ENCODE measurements around the gene OVOL1. TPM values are rescaled to one million over a fixed set of nuclear protein-coding genes. Genes with fewer than 3 reads are reported as not detected.

OVOL1 gene
- total and polyA plus RNA-seq, 10 donors, result 0.03 to 0.47 (median 0.10) TPM; not detected in 6

DNA sequence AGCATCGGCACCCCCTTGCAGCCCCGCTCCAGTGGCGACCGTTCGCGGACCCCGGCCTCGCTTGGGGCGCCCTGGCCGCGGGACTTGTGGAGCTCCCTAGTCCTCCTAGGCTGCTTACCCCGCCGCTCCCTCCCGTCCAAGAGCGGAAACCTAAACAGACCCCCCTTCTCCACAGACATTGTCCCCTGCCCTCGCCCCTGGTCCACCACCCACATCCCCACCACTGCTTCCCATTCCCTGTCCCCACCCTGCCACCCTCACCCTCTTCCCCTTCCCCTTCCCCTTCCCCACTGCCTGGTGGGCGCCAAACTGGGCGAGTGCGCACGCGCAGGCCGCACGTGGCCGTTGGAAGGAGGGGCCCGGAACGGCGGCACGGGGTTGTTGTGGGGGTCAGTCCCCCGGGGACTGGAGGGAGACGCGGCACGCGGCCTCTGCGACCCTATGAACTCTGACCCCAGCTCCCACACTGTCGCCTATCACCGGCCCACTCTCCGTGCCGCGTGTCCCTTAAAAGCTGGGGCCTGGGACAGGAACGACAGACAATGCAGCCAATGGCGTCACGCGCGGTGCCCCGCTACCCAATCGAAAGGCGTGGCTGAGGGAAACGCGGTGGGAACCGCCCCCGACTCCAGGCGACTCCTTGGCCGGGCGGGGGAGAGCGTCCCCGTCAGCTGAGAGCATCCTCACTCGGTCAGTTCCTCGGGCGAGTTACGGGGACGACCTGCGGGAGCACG is 46.6 kb downstream of the OVOL1 start, which contains the start of gene SNX32:
Gene SNX32, plus strand, starts transcription at position 667 of the 734 bp plus-strand sequence. CDS start 103 bp downstream, outside the sequence.
- Histone ChIP-seq H3K27me3 (replicated peaks in 1 of 7) (peaks cover 0 to 8% (median 0%) of the 10 kb centered on the region in 7 donors), H3K4me3 (peak within 1 kb of the TSS; percentile 49 to 88 (median 60)), H3K36me3 (no peaks in the 10 kb centered on the region), H3K27ac (peak within 1 kb of the TSS; percentile 62 to 89 (median 76)), H3K4me1 (peaks cover 4 to 24% (median 16%) of the 10 kb centered on the region in 6 donors), H3K9me3 (no peaks in the 10 kb centered on the region)
- WGBS, 5 donors, result 0 to 1% (median 1%) methylated on average over 44 to 63 of the region's 63 CpGs
- intact Hi-C loops (cut with DNase I; ENCODE audit: low total_unique reads), result no loop called here
- TF ChIP-seq POLR2AphosphoS5 (IDR thresholded peaks at IDR 0.05), result peak; percentile 65 to 80 (median 75)
- TF ChIP-seq, protein P1, sequence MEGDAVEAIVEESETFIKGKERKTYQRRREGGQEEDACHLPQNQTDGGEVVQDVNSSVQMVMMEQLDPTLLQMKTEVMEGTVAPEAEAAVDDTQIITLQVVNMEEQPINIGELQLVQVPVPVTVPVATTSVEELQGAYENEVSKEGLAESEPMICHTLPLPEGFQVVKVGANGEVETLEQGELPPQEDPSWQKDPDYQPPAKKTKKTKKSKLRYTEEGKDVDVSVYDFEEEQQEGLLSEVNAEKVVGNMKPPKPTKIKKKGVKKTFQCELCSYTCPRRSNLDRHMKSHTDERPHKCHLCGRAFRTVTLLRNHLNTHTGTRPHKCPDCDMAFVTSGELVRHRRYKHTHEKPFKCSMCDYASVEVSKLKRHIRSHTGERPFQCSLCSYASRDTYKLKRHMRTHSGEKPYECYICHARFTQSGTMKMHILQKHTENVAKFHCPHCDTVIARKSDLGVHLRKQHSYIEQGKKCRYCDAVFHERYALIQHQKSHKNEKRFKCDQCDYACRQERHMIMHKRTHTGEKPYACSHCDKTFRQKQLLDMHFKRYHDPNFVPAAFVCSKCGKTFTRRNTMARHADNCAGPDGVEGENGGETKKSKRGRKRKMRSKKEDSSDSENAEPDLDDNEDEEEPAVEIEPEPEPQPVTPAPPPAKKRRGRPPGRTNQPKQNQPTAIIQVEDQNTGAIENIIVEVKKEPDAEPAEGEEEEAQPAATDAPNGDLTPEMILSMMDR (IDR thresholded peaks at IDR 0.05 in 8 of 11, conservative IDR thresholded peaks at IDR 0.05 in 3 of 11), result peak in 3 of 11 experiments; percentile 8 to 17 (median 9)
- TF ChIP-seq POLR2A (IDR thresholded peaks at IDR 0.05), result no peak
- DNase-seq, result peak; percentile 96

DNA sequence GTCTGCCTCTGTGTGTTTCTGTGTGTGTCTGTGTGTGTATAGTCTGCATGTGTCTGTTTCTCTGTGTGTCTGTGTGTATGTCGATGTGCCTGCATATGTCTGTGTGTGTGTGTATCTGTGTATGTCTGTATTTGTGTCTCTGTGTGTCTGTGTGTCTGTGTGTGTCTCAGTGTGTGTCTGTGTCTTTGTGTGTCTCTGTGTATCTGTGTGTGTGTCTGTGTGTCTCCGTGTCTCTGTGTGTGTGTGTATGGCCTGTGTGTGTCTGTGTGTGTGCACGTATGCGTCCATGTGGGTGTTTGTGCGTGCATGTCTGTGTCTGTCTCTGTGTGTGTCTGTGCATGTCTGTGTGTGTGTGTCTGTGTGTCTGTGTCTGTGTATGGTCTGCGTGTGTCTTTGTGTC is 47.3 kb downstream of the OVOL1 start:
- H3K4me3 ChIP-seq, result peak overlapping the region in 7 of 8 donors; percentile 49 to 88 (median 56)
- peaks cover 4 to 24% (median 16%) of the 10 kb centered on the region in 6 donors for H3K4me1 ChIP-seq
- H3K27ac ChIP-seq, result peak overlapping the region in 2 of 8 donors; percentile 84 to 89
- 33 to 68% (median 40%) methylated on average over 5 to 6 of the region's 6 CpGs for WGBS, 5 donors
- H3K36me3 ChIP-seq, result no peaks in the 10 kb centered on the region
- peaks cover 0 to 8% (median 0%) of the 10 kb centered on the region in 7 donors for H3K27me3 ChIP-seq (replicated peaks in 1 of 7)
- intact Hi-C loops (cut with DNase I; ENCODE audit: low total_unique reads), result no loop called here
- TF ChIP-seq POLR2A (IDR thresholded peaks at IDR 0.05) (no peak), POLR2AphosphoS5 (IDR thresholded peaks at IDR 0.05) (no peak)
- TF ChIP-seq, protein P1 (IDR thresholded peaks at IDR 0.05 in 8 of 11, conservative IDR thresholded peaks at IDR 0.05 in 3 of 11), result no peak
- DNase-seq, result no peak
- H3K9me3 ChIP-seq, result no peaks in the 10 kb centered on the region

DNA sequence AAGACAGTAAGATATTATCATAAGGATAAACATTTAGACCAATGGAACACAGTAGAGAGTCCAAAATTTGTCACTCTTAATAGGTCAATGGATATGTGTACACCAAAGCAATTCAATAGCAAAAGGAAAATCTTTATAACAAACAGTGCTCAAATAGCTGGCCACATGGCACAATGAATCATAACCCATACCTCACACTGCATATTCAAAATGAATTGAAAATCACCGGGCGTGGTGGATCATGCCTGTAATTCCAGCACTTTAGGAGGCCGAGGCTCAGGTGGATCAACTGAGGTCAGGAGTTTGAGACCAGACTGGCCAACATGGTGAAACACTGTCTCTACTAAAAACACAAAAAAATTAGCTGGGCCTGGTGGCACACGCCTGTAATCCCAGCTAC is 55.3 kb downstream of the OVOL1 start:
- TF ChIP-seq POLR2A (IDR thresholded peaks at IDR 0.05), result no peak
- no peak for TF ChIP-seq POLR2AphosphoS5 (IDR thresholded peaks at IDR 0.05)
- TF ChIP-seq, protein P1 (IDR thresholded peaks at IDR 0.05 in 8 of 11, conservative IDR thresholded peaks at IDR 0.05 in 3 of 11), result no peak
- Histone ChIP-seq H3K4me1 (no peaks in the 10 kb centered on the region), H3K27ac (no peak overlapping the region), H3K9me3 (no peaks in the 10 kb centered on the region), H3K27me3 (replicated peaks in 1 of 7) (no peaks in the 10 kb centered on the region), H3K4me3 (no peak overlapping the region), H3K36me3 (no peaks in the 10 kb centered on the region)
- no peak for DNase-seq
- 84 to 96% (median 93%) methylated on average over 4 of the region's 4 CpGs for WGBS, 5 donors
- intact Hi-C loops (cut with DNase I; ENCODE audit: low total_unique reads), result no loop called here

DNA sequence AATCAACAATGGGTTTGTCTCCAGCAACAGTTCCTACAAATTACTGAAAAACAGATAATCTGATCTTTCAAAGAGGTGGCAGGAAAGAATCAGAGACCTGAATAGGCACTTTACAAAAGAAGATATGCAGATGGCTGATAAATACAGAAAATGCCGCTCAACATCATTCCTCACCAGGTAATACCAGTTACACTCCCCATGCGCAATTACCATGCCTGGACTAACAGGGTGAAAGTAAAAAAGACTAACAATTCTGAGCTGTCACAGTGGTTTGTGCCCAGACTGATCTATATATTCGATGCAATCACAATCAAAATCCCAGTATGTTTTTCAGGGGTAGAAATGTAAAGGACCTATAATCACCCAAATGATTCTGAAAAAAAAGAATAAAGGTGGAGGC is 56.9 kb downstream of the OVOL1 start:
- Histone ChIP-seq H3K4me1 (no peaks in the 10 kb centered on the region), H3K27ac (no peak overlapping the region), H3K27me3 (replicated peaks in 1 of 7) (no peaks in the 10 kb centered on the region), H3K9me3 (no peaks in the 10 kb centered on the region), H3K36me3 (no peaks in the 10 kb centered on the region), H3K4me3 (no peak overlapping the region)
- intact Hi-C loops (cut with DNase I; ENCODE audit: low total_unique reads), result no loop called here
- no peak for DNase-seq
- TF ChIP-seq, protein P1 (IDR thresholded peaks at IDR 0.05 in 8 of 11, conservative IDR thresholded peaks at IDR 0.05 in 3 of 11), result no peak
- TF ChIP-seq POLR2AphosphoS5 (IDR thresholded peaks at IDR 0.05), result no peak
- TF ChIP-seq POLR2A (IDR thresholded peaks at IDR 0.05), result no peak
- WGBS, 5 donors, result 93 to 97% (median 95%) methylated on average over 3 of the region's 3 CpGs
